DND-41 (cell line): ENCODE data around the gene ABCC8.

Experiments used
- ATAC-seq: fragments of 200-7000 bp; cut with Tn5 transposase; 3 replicates; pipeline ENCODE4 v1.9.1; 2021; ENCODE audit warnings: low read depth; ENCODE audit not compliant: insufficient read depth
- DNase-seq: peaks from one replicate; pipeline ENCODE4 v3.0.0-alpha.2; 2020
- H2AFZ ChIP-seq: 2 replicates; pipeline ENCODE4 v1.6.0; 2012; ENCODE audit warnings: low read depth, low read length
- H3K27ac ChIP-seq: 2 replicates; pipeline ENCODE4 v1.5.1; 2012; ENCODE audit warnings: low read length, inconsistent platforms
- H3K27me3 ChIP-seq: fragments of 200-600 bp; sonication (generic); 2 replicates; pipeline ENCODE4 v1.6.0; 2012; ENCODE audit warnings: low read length, mild to moderate bottlenecking, inconsistent platforms; ENCODE audit not compliant: insufficient read depth, poor library complexity
- H3K36me3 ChIP-seq: 2 replicates; pipeline ENCODE4 v1.5.1; 2012; ENCODE audit warnings: low read length, inconsistent platforms; ENCODE audit not compliant: insufficient read depth
- H3K4me1 ChIP-seq: 2 replicates; pipeline ENCODE4 v1.5.1; 2012; ENCODE audit warnings: mild to moderate bottlenecking, low read length; ENCODE audit not compliant: insufficient read depth
- H3K4me2 ChIP-seq: 2 replicates; pipeline ENCODE4 v1.6.0; 2012; ENCODE audit warnings: mild to moderate bottlenecking, moderate library complexity, low read length, inconsistent platforms; ENCODE audit not compliant: insufficient read depth
- H3K4me3 ChIP-seq, 2 experiments: fragments of 200-600 bp in 1 of 2; shearing (Covaris generic) in 1 of 2; 2 replicates each; pipeline ENCODE4 v1.5.1; 2012 to 2016; ENCODE audit warnings: inconsistent platforms in 2 of 2, low read length in 2 of 2, mild to moderate bottlenecking in 2 of 2, low read depth in 1 of 2, moderate library complexity in 1 of 2
- H3K79me2 ChIP-seq: 2 replicates; pipeline ENCODE4 v1.6.0; 2012; ENCODE audit warnings: low read length, inconsistent platforms; ENCODE audit not compliant: insufficient read depth
- H3K9ac ChIP-seq: 2 replicates; pipeline ENCODE4 v1.6.0; 2012; ENCODE audit warnings: low read depth, mild to moderate bottlenecking, inconsistent platforms, low read length, moderate library complexity
- H3K9me3 ChIP-seq: 2 replicates; pipeline ENCODE4 v1.5.1; 2012; ENCODE audit warnings: low read length, moderate library complexity, mild to moderate bottlenecking, inconsistent platforms; ENCODE audit not compliant: insufficient read depth, severe bottlenecking
- H4K20me1 ChIP-seq: 2 replicates; pipeline ENCODE4 v1.6.0; 2012; ENCODE audit warnings: low read length; ENCODE audit not compliant: insufficient read depth
- CTCF ChIP-seq: IDR thresholded peaks from 2 replicates; pipeline ENCODE4 v1.5.1; 2012; ENCODE audit warnings: borderline replicate concordance, low read length, moderate library complexity, mild to moderate bottlenecking; ENCODE audit not compliant: poor library complexity, severe bottlenecking; ENCODE audit errors: extremely low read depth
- EZH2 ChIP-seq: IDR thresholded peaks from 3 replicates; pipeline ENCODE4 v1.6.1; 2012; ENCODE audit warnings: borderline replicate concordance, low read depth, mild to moderate bottlenecking, moderate library complexity, low read length, inconsistent platforms; ENCODE audit not compliant: severe bottlenecking

The ABCC8 gene

GRCh38 chr11:17506314-17506713, 29.7 kb upstream of the ABCC8 start:
- Histone ChIP-seq H3K9me3 (no peaks in the 10 kb centered on the region), H2AFZ (no peak overlapping the region), H3K27ac (no peak overlapping the region), H4K20me1 (no peaks in the 10 kb centered on the region), H3K9ac (no peak overlapping the region), H3K27me3 (peaks cover under 1% of the 10 kb centered on the region), H3K36me3 (no peaks in the 10 kb centered on the region), H3K4me2 (no peak overlapping the region), H3K79me2 (no peaks in the 10 kb centered on the region), H3K4me1 (peaks cover 28% of the 10 kb centered on the region), H3K4me3 (no peak overlapping the region)
- no peak for DNase-seq
- ATAC-seq, result no peak
- TF ChIP-seq EZH2 (no peak), CTCF (no peak)

- Histone ChIP-seq H2AFZ (no peak overlapping the region), H4K20me1 (no peaks in the 10 kb centered on the region), H3K27me3 (no peaks in the 10 kb centered on the region), H3K4me2 (no peak overlapping the region), H3K4me3 (no peak overlapping the region), H3K4me1 (peaks cover 28% of the 10 kb centered on the region), H3K9ac (no peak overlapping the region), H3K27ac (no peak overlapping the region), H3K36me3 (no peaks in the 10 kb centered on the region), H3K79me2 (no peaks in the 10 kb centered on the region), H3K9me3 (no peaks in the 10 kb centered on the region)
- ATAC-seq (no peak), DNase-seq (no peak)
- TF ChIP-seq CTCF, result no peak
- TF ChIP-seq EZH2, result no peak
Measured at GRCh38 chr11:17505146-17505545, 28.5 kb upstream of the ABCC8 start.

- ATAC-seq (peak; percentile 90), DNase-seq (peak; percentile 90)
- no peaks in the 10 kb centered on the region for H4K20me1 ChIP-seq
- no peaks in the 10 kb centered on the region for H3K36me3 ChIP-seq
- peak overlapping the region; percentile 64 for H3K27ac ChIP-seq
- peak overlapping the region; percentile 23; the same call in 1 of the 2 replicates for H3K4me2 ChIP-seq
- TF ChIP-seq CTCF (peak; percentile 100), EZH2 (no peak)
- H3K27me3 ChIP-seq, result no peaks in the 10 kb centered on the region
- peak overlapping the region; percentile 57 for H2AFZ ChIP-seq
- peaks cover 28% of the 10 kb centered on the region for H3K4me1 ChIP-seq
- peak overlapping the region; percentile 10; the same call in 1 of the 2 replicates for H3K9ac ChIP-seq
- H3K9me3 ChIP-seq, result no peaks in the 10 kb centered on the region
- H3K79me2 ChIP-seq, result no peaks in the 10 kb centered on the region
- H3K4me3 ChIP-seq, result no peak overlapping the region
Measured at GRCh38 chr11:17504330-17505107, 27.9 kb upstream of the ABCC8 start.
